Measurements from ENCODE around the gene PPP1CA.
A peak's percentile ranks its signal among the peaks of the same experiment; 100 is the strongest.

Gene PPP1CA

GRCh38 chr11:67400942-67401494, 640 bp downstream of the PPP1CA start:
- DNase-seq = no peak

- DNase-seq = no peak
Measured at GRCh38 chr11:67400251-67400941, 1.3 kb downstream of the PPP1CA start.

GRCh38 chr11:67398661-67399563, 2.7 kb downstream of the PPP1CA start:
- DNase-seq = no peak

- DNase-seq = no peak
Measured at GRCh38 chr11:67397986-67398660, 3.5 kb downstream of the PPP1CA start.

- DNase-seq = no peak
Measured at GRCh38 chr11:67397536-67397935, 4.1 kb downstream of the PPP1CA start.

- peak; percentile 43 for DNase-seq
Measured at GRCh38 chr11:67396587-67397389, 4.9 kb downstream of the PPP1CA start.

GRCh38 chr11:67396259-67396581, 5.4 kb downstream of the PPP1CA start:
- DNase-seq = no peak

GRCh38 chr11:67395555-67396258, 6.0 kb downstream of the PPP1CA start:
- DNase-seq = no peak

GRCh38 chr11:67393990-67394389, 7.7 kb downstream of the PPP1CA start:
- DNase-seq = no peak

- DNase-seq = no peak
Measured at GRCh38 chr11:67393437-67393836, 8.2 kb downstream of the PPP1CA start.

- DNase-seq = no peak
Measured at GRCh38 chr11:67392183-67392715, 9.4 kb downstream of the PPP1CA start.

GRCh38 chr11:67391304-67392182, 10.1 kb downstream of the PPP1CA start, which contains the start of gene RAD9A:
Gene RAD9A (plus strand): TSS chr11:67391986. CDS start chr11:67392045, 59 bp downstream.
- DNase-seq = peak; percentile 92

GRCh38 chr11:67390947-67391303, 10.7 kb downstream of the PPP1CA start:
- no peak for DNase-seq

- DNase-seq = peak; percentile 67
Measured at GRCh38 chr11:67389477-67389876, 12.2 kb downstream of the PPP1CA start.

- no peak for DNase-seq
Measured at GRCh38 chr11:67387518-67387917, 14.1 kb downstream of the PPP1CA start.

- DNase-seq = no peak
Measured at GRCh38 chr11:67387069-67387468, 14.6 kb downstream of the PPP1CA start.

GRCh38 chr11:67384851-67385366, 16.7 kb downstream of the PPP1CA start:
- DNase-seq = no peak

- peak; percentile 87 for DNase-seq
Measured at GRCh38 chr11:67382276-67383136, 19.2 kb downstream of the PPP1CA start.
